Measurements from ENCODE around the gene NEGR1.

NEGR1 gene

DNA sequence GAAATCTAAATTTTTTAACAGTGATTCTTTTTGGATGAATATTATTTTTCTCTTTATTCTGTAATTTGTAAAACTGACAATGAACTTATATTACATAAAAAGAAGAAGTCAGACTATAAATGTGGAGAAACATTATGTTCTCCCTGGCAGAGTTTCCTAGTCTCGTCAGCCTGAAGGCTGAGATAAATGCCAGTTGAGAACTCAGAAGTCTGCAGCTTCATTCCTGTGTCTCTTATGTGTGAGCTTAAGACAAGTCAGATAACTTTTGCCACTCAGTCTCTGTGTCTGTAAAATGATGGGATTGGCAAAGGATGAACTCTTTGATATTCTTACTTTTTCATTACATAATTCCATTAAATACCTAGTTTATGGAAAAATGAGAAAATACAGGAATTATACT, 632.7 kb downstream of the NEGR1 start:
- in situ Hi-C loops (cut with MboI; ENCODE audit: low sequenced_read_pairs): no loop called here

DNA sequence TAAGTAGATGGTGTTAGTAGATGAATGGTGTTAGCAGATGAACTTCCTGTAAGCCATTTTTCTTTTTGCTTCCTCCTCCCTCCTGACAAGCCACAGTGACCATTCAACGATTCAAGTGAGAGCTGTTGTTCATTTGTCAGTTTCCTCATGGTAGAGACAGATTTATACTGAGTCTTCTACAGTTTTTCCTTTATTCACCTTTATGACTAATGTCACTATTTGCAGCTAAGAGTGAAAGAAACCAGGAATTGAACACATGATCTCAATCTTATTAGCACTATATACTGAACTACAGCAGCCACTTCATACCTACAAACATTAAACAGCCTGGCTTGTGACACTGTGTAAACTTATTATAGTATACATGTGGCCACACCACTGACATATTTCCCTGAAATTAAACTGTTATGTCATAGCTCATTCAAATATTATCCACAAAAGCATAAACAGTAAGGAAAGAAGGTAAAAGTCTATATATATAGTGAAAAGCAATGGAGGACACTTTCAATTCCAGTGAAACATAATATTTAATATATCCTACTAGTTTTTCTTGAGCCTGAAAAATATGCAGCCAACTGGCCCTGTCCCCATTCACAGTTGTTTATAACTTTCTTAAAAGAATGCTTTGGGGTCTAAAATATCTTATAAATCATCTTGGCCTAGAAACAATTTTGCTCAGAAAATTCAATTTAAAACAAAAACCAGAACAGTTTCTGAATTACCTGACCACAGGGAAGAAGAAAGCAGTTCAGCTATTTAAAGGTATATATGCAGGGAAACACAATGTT, 634.6 kb downstream of the NEGR1 start:
- in situ Hi-C loops (cut with MboI; ENCODE audit: low sequenced_read_pairs): no loop called here

DNA sequence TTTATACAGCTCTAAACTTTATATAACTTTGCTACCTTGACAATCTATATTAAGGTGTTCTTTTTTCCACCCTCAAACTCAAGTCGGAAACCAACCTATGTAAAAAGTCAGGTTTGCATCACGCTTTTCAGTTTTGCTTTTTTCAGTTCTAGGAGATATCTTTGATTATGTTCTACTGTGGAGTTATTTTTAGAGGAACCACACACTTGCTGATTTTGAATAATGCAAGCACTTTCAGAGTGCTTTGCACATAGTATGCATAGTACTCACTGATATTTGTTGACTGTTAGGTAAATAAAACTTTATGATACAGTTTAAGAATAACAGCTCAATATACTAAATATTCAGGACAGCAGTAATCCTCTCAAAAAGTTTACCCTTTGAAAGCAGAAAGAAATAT, 637.3 kb downstream of the NEGR1 start:
- in situ Hi-C loops (cut with MboI; ENCODE audit: low sequenced_read_pairs): no loop called here

DNA sequence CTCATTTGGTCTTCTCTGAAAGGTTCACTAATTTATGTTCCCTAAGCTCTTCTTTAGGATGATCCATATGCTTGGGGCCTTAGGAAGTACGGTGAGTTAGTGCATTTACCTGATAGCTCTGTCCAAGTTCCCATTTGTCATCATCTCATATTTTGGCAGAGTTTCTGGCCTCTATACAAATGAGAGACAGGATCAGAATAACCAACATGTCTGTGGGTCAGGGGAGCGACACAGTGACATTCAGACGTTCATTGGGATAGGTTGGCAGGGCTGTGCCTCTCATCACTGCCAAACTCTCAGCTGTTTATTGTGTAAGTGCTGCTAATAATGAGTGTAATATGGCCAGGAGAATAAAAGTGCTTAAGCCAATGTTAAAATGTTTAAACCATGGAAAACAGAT, 640.4 kb downstream of the NEGR1 start:
- in situ Hi-C loops (cut with MboI; ENCODE audit: low sequenced_read_pairs): no loop called here

DNA sequence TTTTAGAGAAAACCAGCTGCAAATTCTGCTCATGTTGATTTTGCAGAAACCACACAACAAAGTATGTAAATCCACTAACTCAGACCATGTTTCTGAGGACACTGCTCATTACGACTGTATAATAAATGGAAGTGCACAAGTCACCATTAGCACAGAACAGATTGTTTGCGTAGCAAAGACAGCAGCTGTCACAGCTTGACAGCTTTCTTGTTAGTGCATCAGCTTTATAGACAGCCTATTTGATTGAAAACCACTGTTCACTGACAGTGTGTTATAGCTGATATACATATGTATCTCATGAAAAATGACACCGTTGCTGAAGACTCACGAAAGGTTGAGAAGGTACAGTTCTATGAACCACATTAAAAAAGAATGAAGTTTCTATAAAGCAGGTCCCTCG, 641.3 kb downstream of the NEGR1 start:
- in situ Hi-C loops (cut with MboI; ENCODE audit: low sequenced_read_pairs): no loop called here

DNA sequence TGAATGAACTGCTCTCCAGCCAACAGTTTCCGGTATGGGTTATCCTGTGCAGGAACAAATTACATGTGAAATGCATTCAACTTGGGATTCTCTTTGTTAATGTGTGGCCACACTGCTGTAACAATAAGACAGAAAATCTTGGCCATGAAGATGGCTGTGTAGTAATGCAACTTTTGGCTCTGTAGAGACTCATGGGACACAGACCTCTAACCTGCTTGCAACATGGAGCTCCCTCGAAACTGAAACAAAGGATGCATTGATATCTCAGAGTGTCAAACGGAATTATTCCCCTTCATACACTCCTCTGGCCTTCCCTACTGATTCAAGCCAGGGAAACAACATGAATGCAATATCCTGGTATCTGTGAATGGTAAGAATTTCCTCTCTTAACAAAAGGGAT, 642.2 kb downstream of the NEGR1 start:
- in situ Hi-C loops (cut with MboI; ENCODE audit: low sequenced_read_pairs): no loop called here

DNA sequence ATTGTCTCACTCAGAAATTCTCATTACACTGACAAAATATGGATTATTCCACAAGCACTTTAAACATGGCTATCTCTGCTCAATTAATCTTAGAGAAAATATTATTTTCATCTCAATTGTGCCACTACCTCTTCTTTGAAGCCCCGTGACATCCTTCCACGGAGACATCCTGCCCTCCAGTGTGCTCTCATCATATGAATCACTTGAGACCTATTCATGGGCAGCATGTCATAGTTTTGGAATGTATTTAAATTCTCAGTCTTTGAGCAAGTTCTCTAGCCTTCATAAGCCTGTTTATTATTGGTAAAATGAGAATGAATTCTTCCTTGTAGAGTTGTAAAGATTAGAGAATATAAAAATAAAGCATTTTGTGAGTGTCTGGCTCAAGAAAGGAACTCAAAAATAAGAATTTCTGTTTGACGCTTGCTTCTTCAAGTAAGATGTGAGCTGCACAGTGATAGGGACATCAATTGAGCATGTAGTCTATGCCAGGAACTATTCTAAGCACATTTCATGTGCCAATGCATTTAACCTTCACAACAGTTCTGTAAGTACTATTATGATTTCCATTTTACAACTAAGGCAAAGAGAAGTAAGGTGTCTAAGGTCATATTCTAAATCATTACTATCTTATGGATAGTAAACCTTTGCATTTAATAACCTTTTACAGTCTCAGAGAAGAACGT, 644.1 kb downstream of the NEGR1 start:
- in situ Hi-C loops (cut with MboI; ENCODE audit: low sequenced_read_pairs): no loop called here

DNA sequence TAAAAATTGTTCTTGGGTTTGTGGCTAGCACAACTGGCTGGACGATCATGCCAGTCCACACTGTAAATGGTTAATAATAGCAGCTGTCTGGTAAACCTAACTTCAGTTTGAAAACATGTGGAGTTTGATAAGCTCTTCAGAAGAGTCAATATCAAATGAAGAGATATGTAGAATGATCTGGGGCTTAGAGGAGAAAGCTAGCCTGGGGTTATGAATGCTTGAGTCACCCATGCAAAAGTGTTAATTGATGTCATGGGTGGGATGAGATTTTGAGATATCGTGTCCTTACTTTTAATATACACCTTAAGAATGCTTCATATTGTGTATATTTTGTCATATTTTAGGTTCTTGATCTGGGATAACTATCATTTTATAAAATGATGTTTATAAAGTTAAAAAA, 646.8 kb downstream of the NEGR1 start:
- in situ Hi-C loops (cut with MboI; ENCODE audit: low sequenced_read_pairs): no loop called here

DNA sequence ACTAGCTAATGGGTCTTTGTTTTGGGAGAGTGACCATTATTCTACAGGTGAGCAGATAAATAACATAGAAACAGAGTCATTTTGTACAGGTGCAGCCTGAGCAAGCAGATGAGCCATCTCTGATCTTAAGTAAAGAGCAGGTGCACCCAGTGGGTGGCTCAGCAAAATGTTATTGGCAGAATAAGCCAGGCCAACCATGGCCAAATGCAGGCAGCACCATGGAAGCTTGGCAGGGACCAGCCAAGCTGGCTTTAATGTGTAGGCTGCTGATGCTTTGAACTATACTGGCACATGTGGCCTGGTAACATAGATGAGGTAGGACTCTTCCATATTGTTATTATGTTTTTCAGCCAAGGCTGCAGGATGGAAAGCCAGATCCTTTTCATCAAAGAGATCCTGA, 648.2 kb downstream of the NEGR1 start:
- in situ Hi-C loops (cut with MboI; ENCODE audit: low sequenced_read_pairs): no loop called here

DNA sequence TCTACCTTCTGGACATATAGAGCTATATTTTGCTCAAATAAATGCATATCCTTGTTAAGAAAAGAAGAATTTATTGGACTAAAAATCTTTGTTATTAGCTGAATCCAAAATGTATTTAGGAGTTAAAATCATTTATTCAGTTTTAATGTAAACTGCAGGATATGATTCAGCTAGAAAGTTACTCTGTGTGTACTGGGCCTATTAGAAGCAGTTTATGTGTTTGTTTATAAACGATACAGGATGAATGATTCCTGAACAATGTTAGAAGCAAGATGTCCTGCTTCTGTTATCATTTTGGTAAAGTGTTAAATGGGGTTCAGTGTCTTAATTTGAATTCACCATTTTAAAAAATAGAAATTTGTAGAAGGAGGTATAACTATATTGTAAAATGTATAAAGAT, 652.3 kb downstream of the NEGR1 start:
- in situ Hi-C loops (cut with MboI; ENCODE audit: low sequenced_read_pairs): no loop called here

DNA sequence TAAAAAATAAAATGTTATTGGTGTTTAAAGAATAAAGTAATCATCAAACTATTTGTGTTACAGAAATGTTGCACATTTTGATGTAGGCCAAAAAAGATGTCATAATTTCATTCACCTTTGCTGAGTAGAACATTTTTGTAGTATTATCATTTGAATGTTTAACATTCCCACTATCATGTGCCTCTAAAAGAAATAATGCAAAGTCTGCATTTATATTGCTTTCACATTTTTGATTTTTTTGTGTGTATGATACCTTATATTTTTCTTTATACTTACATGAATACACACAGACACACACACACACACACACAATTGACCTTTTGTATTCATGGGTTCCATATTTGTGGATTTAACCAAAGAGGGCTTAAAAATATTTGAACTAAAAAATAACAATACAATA, 657.3 kb downstream of the NEGR1 start:
- in situ Hi-C loops (cut with MboI; ENCODE audit: low sequenced_read_pairs): no loop called here

DNA sequence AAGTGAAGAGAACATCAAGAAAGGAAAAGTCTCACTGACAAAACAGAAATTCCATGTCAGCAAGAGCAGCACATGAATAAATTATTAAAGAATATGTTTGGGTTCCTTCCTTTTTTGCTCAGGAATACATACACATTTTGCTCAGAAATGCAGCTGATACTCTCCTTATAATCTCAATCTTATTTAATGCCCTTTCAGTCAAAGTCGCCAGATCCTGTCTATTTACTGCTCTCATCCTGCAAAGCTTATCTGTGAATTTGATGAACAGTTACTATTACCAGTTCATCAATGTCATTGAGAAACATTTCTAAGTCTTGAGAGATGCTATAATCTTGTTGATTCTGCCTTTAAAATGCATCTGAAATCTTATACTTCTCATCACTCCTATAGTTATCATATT, 658.5 kb downstream of the NEGR1 start:
- in situ Hi-C loops (cut with MboI; ENCODE audit: low sequenced_read_pairs): no loop called here

DNA sequence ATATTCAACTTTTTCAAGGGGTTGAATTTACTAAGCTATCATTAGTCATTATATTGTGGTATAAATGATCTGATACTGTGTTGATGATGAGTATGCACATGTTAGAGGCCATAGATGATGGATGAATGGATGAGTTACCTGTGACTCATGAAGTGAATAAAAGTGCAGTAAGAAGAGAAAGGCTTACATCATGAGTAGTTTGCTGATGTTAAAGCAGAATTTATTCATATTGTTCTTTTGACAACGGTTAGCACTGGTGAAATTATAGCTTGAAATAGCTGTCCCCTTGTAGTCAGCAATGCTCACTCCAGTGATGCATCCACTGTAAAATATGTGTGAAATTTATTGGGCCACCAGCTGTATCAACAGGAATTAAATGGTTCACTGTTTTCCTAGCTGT, 660.6 kb downstream of the NEGR1 start:
- in situ Hi-C loops (cut with MboI; ENCODE audit: low sequenced_read_pairs): no loop called here

DNA sequence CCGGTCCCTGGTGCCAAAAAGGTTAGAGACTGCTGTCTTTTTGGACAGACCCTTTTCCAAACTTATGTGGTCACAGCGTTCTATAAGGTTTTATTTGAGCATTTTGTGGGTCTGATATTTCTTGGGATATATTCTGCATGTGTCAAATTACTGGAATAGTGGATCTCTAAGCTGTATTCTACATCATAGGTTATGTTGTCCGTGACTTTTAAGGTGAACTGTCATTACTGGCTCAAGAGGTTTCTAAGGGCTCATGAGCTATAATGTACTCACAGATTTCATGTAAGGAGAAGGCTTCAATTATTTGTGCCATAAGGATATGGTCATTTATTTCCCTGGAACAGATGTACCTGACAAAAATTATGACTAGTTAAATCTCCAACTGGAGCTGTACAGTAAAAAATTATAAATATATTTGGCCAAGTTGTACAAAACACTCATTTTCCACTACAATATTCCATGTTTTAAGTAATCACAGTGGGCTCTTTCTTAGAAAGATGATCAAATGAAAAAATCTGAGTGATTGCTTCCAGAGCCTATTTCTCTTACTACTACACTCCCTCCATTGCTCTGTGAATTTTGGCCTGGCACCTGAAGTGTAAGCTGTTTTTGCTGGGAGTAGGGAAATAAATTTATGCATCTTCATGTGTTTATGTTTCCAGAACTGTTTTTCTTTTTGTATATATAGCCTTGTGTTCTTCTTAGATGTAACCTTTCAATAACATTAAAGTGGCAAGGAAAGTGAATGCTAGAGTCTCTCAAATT, 663.4 kb downstream of the NEGR1 start:
- in situ Hi-C loops (cut with MboI; ENCODE audit: low sequenced_read_pairs): no loop called here

DNA sequence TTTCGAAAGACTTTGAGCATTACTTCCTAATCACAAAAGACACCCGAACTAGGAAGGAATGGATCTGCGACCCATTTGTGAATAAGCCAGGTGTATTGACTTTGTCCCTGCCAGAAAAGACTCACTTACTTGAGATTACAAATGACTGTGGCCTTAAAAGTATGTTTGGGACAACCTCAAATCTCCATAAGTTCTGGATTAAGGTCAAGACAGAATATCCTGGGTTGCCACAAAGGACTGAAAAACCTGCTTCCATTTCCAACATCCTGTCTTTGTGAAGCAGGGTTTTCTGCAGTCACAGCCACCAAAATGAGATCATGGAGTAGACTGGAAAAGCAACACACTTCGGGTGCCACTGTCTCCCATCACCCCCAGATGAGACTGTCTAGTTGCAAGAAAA, 664.1 kb downstream of the NEGR1 start:
- in situ Hi-C loops (cut with MboI; ENCODE audit: low sequenced_read_pairs): no loop called here

DNA sequence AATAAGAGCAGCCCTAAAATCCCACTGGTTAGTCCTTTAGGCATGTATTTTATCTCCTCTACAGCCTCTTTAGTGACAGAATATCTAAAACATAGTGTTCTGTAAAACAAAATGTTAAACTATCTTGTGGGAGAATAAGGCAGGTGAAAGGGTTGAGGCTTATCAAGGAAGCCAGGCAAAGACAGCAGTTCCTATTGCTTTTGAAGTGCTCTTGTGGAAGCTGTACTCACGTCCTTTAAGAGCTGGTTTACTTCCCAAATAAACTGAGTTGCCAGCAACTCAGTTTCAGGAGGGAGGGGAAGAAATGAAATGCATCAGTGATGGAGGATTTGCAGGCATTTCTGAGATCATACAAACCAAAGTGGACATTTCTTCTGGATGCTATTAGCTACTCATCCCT, 671.9 kb downstream of the NEGR1 start:
- in situ Hi-C loops (cut with MboI; ENCODE audit: low sequenced_read_pairs): no loop called here

DNA sequence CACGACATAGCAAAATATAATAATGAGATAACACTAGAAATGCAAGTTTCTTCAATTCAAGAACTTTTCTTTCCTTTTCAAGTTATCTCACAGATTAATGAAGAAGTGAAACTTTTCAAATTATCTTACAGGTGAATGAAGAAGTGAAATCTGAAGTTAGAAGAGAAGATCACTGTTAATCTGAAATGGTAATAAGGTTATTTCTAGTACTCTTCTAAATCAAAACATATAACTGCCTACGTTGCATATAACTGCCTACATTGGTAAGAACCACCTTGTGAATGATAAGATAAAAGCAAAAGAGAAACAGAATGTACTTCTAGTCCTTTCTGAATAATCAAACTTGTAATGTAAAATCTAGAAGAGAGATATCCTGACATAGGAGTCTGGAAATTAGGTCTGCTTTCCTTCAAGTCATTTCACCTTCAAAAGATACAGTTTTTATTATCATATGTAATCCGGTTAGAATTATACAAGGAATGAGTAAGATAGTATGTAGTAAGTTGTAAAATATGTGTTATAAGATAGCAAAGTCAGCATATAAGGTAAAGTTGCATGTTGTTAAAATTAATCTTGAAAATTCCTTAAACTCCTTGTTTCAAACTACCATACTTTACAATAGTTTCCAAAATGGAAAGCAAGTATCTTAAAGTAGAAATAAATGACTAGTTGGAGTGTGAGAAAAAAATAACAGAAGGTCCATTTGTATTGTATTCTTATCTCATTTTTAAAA, 679.1 kb downstream of the NEGR1 start:
- in situ Hi-C loops (cut with MboI; ENCODE audit: low sequenced_read_pairs): no loop called here

DNA sequence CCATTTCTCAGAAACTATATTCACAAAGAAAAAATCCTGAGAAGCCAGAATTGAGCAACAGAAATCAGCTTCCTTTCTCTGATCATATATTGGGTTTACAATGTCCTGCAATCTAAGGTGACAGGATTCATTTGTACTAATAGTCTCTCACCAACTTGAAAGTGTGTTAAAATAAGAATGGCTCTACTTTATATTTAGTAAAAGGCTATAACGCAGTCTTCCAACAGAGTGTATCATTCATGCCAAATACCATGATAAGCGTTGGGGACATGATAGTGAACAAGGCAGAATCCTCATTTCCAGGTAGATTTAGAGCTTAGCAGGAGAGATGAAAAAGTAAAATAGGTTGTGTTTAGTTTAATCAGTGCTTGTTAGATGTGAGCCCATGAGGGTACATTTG, 682.3 kb downstream of the NEGR1 start:
- in situ Hi-C loops (cut with MboI; ENCODE audit: low sequenced_read_pairs): no loop called here

DNA sequence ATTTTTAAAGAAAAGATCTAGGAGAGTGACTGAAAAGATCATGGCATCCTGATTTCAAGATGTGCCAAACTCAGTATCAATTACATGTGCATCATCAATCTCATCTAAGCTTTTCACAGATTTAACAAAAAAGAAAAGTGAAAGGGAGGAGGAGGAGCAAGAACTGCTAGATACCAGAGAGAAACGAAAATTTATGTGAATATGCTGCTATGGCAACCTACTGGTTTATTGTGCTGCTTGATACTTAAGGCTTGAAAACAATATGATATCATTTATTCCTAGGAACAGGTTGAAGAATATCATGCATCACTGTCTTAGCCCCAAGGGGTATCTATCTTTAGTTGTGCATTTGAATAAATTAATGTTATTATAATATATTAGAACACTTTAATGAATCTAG, 683.0 kb downstream of the NEGR1 start:
- in situ Hi-C loops (cut with MboI; ENCODE audit: low sequenced_read_pairs): no loop called here

DNA sequence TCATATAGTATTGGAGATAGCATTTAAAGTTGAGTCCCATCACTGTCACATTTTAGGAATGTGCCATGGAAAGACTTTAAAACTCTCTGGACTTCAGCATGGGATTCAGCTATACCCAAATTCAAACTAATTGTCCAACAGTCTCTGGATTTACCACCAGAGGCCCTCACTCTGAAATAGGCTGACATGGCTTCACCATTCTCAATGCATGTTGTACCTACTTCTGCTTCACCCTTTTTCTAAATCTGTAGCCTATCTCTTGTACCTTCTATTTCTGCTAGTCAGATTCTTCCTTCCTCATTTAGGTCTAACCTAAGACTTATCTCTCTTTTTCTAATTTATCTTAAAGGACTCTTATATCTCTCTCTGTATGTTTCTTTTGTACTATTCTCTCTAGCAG, 688.8 kb downstream of the NEGR1 start:
- in situ Hi-C loops (cut with MboI; ENCODE audit: low sequenced_read_pairs): no loop called here

DNA sequence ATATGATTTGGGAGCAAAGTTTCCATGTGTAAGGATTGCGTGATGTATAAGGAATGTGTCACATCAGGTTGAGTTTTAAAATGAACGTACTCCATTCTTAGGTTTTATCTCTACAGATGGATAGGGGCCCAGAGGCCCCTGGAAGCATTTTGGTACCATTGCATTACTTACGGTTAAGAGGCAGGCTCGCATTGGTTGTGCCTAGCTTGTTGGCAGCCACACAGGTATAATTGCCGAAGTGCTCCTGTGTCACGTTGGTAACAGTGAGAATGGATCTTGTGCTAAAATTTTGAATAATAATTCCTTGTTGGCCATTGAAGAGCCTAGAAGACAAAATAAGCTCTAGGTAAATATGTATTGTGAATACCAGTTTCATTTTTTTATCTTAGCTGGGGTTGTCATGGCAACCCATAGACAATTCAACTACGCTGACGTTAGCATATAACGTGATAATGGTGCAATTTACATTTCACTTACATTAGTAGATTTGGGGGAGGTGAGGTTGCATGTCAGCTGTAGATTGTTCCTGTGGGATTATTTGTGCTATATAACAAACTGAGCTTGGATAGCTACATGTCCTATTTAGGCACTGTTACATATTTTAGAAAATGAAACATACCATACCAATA, 689.6 kb downstream of the NEGR1 start:
- in situ Hi-C loops (cut with MboI; ENCODE audit: low sequenced_read_pairs): no loop called here

All from hTERT RPE-1 (cell line).